Bronchial epithelial cell (primary cell): ENCODE results near the gene GLP1R. TPM values are rescaled to one million over a fixed set of nuclear protein-coding genes. Genes with fewer than 3 reads are reported as not detected.

Source experiments
- DNase-seq: peaks from one replicate; pipeline ENCODE4 v3.0.0-alpha.2; 2010; ENCODE audit warnings: low read depth
- FAIRE-seq: peaks from 2 replicates; lab custom pipeline; 2011; peaks lifted over from hg19 to GRCh38; lab: Jason Lieb, UNC
- H3K27me3 ChIP-seq: 2 replicates; pipeline ENCODE4 v1.5.1; 2011; ENCODE audit warnings: low read length; ENCODE audit not compliant: control insufficient read depth, insufficient read depth
- H3K36me3 ChIP-seq: 2 replicates; pipeline ENCODE4 v1.5.1; 2011; ENCODE audit warnings: low read length; ENCODE audit not compliant: control insufficient read depth, insufficient read depth
- H3K4me3 ChIP-seq: 2 replicates; pipeline ENCODE4 v1.5.1; 2011; ENCODE audit warnings: mild to moderate bottlenecking, low read depth, low read length, control low read depth
- CTCF ChIP-seq: IDR thresholded peaks from 2 replicates; pipeline ENCODE4 v1.5.1; 2011; ENCODE audit warnings: mild to moderate bottlenecking, moderate library complexity, low read length, control low read depth, inconsistent platforms; ENCODE audit not compliant: insufficient read depth, severe bottlenecking
- total RNA-seq: library from RNA; depleted of rRNA; stranded (reverse); fragments of >200 nt; gene quantifications from 2 replicates; pipeline ENCODE4 v1.2.1, GENCODE V29; 2014

GLP1R gene
- total RNA-seq, 1 donor from 2014 or later, result not detected

- DNase-seq (no peak), FAIRE-seq (no peak)
- peaks cover 9% of the 10 kb centered on the region for H3K27me3 ChIP-seq
- no peak overlapping the region for H3K4me3 ChIP-seq
- no peaks in the 10 kb centered on the region for H3K36me3 ChIP-seq
- no peak for TF ChIP-seq CTCF
These were observed 11.5 kb upstream of the GLP1R start for GRCh38 chr6:39037082-39037508.

DNA sequence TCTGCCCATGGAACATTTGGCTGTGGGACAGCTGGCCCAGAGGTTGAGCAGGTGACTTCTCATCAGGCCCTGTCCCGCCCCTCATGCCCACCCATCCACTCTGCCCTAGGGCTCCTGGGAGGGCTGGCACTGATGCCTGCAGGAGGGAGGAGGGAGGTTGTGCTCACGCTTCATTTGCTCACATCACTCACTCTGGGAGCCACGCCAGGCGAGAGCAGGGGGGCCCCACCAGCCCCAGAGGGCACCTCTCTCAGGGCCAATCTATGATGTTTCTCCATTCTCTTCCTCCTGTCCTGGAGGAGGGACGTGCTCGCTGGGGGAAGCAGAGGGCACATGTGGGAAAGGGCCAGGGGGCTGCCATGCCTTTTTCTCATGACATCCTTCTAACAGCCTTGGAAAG, 10.9 kb upstream of the GLP1R start:
- peaks cover 9% of the 10 kb centered on the region for H3K27me3 ChIP-seq
- no peak overlapping the region for H3K4me3 ChIP-seq
- no peak for TF ChIP-seq CTCF
- FAIRE-seq, result no peak
- H3K36me3 ChIP-seq, result no peaks in the 10 kb centered on the region
- no peak for DNase-seq

DNA sequence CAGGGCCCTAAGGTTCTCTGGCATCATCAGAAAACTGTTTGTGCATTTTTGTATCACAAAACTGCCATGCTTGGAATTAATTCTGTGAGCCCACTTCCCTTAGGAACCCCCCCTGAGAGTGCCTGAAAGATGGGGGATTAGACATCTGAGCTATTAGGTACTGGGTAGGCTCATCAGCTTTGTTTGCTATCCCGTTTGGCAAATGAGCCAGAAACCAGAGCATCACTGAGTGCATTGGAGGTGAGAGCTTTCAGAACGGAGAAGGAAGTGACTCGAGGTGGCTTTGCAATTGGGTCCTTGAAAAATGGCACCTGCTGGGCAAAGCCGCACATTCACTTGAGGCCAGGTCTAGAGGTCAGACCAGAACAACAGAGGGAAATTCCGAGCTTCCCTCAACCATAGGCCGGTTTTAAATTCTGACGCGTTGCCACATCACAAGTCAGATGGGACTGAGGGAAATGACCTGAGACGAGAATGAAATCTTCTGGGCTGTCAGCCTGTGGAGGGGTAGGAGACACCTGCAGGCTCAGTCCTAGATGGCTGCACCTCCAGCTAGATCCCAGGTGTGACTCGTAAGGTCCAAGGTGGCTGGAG, 8.4 kb upstream of the GLP1R start:
- Histone ChIP-seq H3K36me3 (no peaks in the 10 kb centered on the region), H3K4me3 (no peak overlapping the region), H3K27me3 (peaks cover 9% of the 10 kb centered on the region)
- DNase-seq (no peak), FAIRE-seq (no peak)
- no peak for TF ChIP-seq CTCF

GRCh38 chr6:39041072-39041471, 7.5 kb upstream of the GLP1R start:
- H3K36me3 ChIP-seq, result no peaks in the 10 kb centered on the region
- H3K27me3 ChIP-seq, result peaks cover 8% of the 10 kb centered on the region
- H3K4me3 ChIP-seq, result no peak overlapping the region
- no peak for TF ChIP-seq CTCF
- no peak for DNase-seq
- no peak for FAIRE-seq

DNA sequence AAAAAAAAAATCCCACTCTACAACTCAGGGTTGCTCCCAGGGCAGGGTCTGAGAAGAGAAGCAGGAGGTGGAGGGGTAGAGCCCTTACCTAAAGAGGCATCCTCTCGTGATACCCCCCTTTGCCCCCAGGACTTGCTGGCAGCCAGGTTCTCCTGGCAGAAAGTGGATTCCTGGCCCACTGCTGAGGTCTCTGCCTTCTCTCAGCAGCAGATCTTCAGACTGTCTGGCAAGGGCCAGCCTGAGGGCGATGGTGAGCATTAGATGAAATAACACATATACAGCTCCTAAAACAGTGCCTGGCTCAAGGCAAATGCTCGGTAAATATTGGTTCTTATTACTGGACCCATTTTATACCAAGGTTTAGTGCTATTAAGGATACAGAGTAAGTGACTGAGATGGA, 4.8 kb upstream of the GLP1R start:
- FAIRE-seq, result no peak
- peaks cover 13% of the 10 kb centered on the region for H3K27me3 ChIP-seq
- no peak for TF ChIP-seq CTCF

DNA sequence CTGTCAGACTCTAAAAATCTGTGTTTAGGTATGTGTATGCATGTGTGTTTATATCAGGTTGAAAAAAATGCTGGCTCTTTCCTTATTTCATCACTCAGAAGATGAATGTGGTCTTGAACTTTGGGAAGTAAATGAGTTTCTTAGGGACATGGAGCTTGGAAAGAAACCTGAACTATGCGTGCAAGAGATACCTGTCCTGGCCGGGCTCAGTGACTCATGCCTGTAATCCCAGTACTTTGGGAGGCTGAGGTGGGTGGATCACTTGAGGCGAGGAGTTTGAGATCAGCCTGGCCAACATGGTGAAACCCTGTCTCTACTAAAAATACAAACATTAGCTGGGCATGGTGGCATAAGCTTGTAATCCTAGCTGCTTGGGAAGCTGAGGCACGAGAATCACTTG, 4.4 kb upstream of the GLP1R start:
- Histone ChIP-seq H3K36me3 (no peaks in the 10 kb centered on the region), H3K4me3 (no peak overlapping the region), H3K27me3 (peaks cover 16% of the 10 kb centered on the region)
- DNase-seq (peak; percentile 12), FAIRE-seq (no peak)
- no peak for TF ChIP-seq CTCF

More for the DNA sequence above, 4.8 kb upstream of the GLP1R start:
- Histone ChIP-seq H3K36me3 (no peaks in the 10 kb centered on the region), H3K4me3 (no peak overlapping the region)
- no peak for DNase-seq
